Measurements from ENCODE around the gene IDI2.
"Not testable (repeated sequence)": the region's sequence is repeated elsewhere in the genome, so short reads cannot be mapped to it uniquely, and the experiment has no call there.

The IDI2 gene

DNA sequence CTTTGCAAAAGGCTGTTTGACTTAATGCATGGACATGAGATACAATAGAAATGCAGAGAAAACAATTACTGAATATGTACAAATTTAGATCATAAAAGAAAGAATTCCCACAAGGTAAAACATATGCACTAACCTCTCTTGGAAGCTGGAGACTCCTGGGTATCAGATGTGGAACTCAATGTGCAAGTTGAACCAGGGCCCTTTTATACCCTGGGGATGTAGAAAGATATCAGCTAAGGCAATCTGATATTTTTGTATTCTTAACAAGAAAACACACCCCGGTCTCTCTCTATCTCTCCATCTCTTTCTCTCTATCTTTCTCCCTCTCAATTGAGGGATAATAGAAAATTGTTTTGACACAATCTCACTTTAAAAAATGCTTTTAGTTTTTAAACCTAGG lies at the start of gene IDI2:
IDI2 (minus strand) TSS at position 177 of the 400 bp plus-strand sequence. CDS start 1,136 bp downstream, outside the sequence.
- DNase-seq (ENCODE audit: low read depth): no peak

DNA sequence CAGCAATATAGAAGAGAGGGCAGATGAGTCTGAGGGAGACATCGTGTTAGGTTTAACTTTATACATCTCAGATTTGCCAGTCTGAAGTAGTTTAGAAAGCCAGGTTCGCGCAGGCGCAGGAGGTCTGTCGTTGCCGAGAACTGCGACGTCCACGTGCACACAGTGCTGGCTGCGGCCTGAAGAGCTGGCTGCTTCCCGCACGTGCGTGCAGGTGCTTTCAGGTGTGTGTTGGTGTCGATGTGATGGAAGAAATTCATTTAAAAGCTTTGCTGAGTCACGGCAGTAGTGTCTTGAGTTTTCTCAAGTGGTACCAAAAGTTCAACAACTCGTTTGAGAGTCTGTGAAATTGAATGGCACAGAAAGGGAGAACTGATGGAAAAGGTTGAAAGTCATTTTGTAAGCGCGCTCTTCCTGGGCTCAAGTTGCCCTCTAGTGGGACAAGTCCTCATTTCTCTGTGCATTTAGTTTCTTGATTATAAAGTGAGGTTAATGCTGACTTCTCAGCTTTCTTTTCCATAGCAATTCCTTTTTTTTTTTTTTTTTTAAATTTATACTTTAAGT lies 49.2 kb upstream of the IDI2 start:
- no peak for DNase-seq (ENCODE audit: low read depth)

DNA sequence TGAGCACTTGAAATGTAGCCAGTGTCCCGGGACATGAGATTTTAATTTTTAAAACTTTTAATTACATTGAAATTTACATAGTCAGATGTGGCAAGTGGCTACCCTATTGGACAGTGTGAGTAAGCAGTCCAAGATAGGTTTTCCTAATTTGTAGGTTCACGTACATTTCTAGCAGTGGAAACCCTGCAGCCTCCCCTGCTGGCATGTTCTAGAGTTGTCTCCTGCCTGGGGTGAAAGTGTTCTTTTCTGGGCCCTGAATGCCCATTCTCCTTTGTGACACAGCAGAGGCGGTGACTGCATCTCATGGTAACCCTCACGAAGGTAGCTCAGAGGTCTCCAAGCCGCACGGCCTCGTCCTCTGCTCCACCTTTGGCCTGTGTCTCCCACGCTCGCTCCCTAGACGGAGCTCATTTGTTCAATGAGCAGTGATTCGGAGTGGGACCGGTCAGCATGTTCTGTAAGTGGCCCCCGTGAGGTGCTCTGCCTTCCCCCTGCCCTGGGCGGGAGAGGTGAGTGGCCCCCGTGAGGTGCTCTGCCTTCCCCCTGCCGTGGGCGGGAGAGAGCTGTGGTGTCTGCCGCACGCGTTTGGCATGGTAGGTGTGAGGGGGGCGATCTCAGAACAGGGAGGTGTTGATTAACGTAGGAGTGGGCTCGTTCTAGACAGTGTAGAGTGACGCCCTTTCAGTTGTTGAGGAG lies 48.5 kb upstream of the IDI2 start:
- no peak for DNase-seq (ENCODE audit: low read depth)

DNA sequence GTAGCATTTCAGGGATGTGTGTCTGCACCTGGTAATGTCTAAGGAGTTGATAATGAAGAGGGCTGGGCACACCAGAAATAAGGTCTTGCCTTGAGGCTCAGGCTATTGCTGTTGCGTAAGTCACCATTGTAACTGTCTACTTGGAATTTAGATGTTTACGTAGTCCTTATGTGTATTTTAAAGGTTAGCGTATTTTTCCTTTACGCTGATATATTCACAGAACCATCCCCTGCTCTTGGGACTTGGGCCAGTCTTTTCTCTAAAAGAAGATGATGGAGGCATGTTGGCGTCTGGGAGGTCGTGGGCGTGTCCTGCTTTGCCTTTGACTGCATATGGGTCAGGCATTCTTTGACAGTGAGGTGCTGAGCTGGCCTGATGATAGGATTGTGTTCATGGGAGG lies 45.3 kb upstream of the IDI2 start:
- DNase-seq (ENCODE audit: low read depth): no peak

DNA sequence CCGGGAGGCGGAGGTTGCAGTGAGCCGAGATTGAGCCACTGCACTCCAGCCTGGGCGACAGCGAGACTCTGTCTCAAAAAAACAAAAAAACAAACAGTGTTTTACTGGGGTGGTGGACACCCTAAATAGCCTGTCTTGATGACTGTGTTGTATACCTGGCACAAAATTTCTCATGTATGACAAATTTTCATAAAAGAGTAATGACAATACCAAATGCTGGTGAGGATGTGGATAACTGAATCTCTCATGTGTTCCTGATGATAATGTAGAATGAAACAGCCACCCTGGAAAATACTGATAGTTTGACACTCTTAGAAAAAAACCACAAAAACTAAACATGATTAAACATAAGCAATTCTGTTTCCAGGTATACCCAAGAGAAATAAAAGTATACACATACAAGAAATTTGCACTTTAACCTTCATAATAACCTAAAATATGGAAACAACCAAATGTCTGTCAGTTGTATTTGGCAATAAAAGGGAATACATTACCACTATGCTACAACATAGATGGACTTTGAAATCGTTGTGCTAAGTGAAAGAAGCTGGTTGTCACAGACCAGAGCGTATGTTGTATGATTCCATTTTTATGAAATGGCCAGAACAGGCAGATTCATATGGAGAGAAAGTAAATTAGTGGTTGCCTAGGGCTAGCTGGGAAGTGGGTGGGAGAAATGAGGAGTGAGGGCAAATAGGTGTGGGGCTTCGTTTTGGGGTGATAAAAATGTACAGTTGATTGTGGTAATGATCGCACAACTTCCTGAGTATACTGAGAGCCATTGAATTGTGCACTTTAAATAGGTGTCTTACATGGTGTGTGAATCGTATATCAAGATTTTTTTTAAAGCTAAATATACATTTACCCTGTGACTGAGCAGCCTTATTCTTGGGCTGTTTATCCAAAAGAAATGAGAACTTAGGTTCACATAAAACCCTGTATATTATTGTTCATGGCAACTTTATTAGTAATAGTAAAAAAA lies 43.0 kb upstream of the IDI2 start:
- no peak for DNase-seq (ENCODE audit: low read depth)

DNA sequence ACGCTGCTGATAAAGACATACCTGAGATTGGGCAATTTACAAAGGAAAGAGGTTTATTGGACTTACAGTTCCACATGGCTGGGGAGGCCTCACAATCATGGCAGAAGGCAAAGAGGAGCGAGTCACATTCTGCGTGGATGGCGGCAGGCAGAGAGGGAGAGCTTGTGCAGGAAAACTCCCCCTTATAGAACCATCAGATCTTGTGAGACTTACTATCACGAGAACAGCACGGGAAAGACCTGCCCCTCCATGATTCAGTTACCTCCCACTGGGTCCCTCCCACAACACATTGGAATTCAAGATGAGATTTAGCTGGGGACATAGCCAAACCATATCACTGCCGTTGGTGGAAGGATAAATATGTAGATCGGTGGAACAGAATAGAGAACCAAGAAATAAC lies 41.1 kb upstream of the IDI2 start:
- DNase-seq (ENCODE audit: low read depth): not testable (repeated sequence)

DNA sequence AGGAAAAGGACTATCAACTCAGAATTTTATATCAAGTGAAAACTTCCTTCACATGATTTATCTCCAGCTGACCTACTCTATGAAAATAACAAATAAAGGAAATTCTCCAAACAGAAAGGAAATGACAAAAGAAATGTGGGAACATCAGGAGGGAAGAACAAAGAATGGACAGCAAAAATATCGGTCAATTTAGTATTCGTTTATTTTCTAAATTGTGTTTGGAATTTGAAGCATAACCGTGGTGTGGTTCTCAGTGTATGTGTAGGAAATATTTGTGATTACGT lies 39.2 kb upstream of the IDI2 start:
- no peak for DNase-seq (ENCODE audit: low read depth)

DNA sequence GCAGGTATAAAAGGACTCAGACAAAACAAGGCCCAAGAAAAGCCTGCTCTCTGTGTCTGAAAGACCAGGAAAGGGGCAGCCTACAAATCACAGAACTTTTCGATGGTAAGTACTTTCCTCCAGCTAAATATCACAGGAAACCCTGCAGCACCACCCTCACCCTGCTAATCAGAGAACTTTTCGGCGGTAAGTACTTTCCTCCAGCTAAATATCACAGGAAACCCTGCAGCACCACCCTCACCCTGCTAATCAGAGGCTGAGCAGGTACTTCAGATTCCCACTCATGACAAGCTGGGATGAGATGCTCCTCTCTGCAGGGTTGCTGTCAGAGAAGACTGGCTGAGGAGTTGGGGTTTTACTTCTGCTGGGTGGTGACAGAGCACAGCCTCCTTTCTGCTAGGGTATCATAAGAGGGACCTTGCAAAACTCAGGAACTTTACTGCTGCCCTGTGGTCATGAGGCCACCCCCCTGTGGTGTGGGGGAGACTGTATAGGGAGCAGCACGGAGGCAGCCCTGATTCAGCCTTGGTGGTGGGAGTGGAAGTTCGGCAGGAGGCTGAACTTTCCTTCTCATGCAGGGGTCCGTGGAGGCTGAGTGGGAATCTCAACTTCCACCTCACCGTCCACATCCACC lies 37.7 kb upstream of the IDI2 start:
- DNase-seq (ENCODE audit: low read depth): no peak

DNA sequence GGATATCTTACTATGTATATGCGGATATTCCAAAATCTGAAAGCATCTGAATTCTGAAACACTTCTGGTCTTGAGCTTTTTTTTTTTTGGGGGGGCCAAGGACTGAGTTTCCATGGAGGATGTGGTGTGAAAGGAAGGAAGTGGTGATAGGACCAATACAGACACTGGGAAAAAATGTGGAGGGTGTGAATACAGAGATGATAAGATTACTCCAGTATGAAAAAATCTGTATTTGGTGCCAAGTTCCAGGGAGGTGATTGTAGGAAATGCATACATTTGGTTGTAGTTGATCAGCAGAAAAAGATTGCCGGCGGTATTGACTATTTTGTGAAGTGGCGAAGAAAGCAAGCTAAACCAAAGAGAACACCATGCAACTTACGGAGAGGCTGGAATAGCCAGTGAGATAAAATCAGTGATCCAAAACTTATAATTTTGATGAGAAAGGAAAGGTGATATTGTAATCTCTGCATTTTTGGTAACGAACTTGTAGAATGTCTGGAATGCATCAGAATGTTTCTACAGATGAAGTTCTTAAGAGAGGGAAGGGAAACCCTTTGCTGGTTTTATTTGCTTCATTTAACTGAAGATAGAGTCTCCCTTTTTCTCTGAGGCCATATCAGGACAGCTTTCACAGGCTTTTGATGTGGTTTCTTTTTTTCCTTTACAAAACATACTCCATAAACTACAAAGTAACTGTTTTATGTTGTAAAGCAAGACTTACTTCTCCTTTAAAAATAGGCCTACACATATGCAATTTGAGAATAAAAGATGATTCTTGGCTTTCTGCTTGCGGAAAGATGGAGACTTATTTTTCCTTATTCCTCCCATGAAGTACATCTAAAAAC lies 36.5 kb upstream of the IDI2 start:
- DNase-seq (ENCODE audit: low read depth): no peak

DNA sequence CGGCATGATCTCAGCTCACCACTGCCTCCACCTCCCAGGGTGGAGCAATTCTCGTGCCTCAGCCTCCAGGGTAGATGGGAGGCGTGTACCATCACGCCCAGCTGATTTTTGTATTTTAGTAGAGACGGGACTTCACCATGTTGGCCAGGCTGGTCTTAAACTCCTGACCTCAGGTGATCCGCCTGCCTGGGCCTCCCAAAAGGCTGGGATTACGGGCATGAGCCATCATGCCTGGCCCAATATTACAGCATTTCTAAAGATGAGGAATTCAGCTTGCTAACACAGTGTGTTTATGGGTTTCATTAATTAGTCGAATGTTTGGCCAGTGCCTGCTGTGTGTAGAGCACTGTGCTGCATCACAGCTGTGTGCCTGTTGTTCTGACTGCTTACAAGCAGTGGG lies 34.2 kb upstream of the IDI2 start:
- DNase-seq (ENCODE audit: low read depth): no peak

DNA sequence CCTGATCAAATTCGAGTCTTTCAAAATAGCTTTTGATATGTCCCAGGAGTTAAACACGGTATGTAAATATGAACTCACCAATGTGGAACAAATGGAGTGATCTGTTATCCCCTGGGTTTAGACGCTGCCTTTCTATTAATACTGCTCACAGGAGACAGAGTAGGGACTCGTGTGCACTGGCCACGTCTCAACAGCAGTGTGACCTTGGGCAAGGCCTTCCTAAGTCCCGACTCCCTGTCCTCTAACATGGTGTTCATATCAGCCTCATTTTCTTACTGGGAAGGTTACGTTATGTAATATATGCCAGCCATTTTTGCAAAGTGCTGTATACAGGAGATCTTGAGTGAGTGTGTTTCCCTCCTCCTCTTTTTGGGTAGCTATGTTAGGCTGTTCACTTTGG lies 32.4 kb upstream of the IDI2 start:
- no peak for DNase-seq (ENCODE audit: low read depth)

DNA sequence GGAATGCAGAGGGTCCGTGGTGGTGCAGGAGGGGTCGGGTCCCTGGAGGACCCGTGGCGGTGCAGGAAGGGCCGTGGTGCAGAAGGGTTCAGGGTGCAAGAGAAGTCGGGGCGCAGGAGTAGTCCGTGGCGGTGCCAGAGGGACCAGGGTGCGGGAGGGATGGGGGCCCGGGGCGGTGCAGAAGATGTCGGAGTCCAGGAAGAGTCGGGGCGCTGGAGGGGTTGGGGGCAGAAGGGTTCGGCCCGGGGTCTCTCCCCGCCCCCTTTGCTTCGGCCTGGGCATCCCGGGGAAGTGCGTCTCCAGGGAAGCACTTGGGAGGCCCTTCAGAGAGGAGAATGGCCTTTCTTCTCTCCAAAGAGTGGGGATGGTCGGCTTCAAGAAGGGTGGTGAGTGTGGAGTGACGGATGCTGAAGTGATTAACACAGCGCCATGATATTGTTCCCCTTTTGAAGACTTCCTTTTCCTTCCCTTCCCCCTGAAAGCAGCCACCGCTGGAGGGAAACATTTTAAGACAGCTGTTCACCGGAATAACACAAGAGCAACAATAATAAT lies 31.5 kb upstream of the IDI2 start:
- DNase-seq (ENCODE audit: low read depth): no peak

DNA sequence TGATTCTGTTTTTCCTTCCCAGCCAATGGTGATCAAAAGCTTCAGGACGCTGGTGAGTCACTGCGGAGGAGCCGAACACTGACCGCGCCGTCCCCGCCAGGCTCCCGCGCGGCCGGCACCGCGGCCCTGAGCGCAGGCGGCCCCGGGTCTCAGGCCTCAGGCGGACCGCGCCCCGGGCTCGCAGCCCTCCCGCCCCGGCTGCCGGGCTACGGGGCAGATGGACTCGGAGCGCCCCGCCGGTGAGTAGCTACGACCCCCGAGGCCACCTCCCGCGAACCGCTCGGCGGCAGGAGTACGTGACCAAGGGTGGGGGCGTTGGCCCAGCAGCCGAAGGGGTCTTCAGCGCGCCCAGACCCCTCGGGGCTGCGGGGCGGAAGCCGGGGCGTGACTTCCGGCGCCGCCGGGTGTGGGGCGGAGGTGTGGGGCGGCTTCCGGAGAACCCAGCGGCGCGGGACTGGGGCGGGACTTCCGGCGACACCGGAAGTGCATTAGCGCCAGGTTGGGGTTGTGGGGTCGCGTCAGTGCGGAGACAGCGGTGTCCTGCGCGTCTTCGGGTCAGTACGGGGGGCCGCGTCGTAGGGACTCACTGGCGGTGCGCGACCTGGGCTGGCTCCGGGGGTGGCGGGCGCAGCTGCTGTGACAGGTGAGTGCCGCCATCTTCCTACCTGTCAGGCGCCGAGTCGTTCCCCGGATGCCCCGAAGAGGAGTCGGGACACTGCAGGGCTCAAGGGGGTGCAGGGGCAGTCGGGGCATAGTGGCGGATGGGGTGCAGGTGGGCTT lies 30.9 kb upstream of the IDI2 start, which contains the start of gene WDR37:
WDR37 (plus strand) TSS at position 60 of the 780 bp plus-strand sequence. CDS start 15,771 bp downstream, outside the sequence.
- DNase-seq (ENCODE audit: low read depth): no peak

DNA sequence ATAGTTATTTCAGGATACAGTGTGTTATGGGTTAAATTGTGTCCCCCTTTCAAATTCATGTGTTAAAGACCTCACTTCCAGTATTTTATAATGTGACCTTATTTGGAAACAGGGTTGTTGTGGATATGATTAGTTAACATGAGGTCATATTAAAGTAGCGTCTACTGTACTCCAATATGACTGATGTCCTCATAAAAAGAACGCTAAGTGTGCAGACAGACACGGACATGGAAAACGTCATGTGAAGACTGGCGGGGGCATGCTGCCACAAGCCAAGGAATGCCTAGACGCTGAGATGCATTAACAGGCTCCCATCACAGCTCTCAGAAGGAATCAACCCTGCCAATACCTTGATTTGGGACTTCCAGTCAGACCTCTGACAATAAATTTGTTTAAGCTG lies 29.0 kb upstream of the IDI2 start:
- no peak for DNase-seq (ENCODE audit: low read depth)

DNA sequence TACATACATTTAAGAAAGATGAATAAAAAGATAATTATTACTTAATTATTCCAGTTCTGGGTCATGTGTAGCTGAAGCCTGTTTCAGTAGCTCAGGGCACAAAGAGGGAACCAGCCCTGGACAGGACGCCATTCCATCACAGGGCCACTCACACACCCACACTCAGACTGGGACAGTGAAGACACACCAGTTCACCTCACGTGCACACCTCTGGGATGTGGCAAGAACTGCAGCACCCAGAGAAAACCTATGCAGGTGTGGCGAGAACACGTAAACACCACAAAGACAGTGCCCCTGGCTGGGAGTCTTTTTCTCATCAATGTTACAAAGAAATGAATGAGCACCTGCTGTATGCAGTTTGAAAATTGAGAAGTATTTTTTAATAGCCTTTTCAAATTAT lies 24.9 kb upstream of the IDI2 start:
- no peak for DNase-seq (ENCODE audit: low read depth)

DNA sequence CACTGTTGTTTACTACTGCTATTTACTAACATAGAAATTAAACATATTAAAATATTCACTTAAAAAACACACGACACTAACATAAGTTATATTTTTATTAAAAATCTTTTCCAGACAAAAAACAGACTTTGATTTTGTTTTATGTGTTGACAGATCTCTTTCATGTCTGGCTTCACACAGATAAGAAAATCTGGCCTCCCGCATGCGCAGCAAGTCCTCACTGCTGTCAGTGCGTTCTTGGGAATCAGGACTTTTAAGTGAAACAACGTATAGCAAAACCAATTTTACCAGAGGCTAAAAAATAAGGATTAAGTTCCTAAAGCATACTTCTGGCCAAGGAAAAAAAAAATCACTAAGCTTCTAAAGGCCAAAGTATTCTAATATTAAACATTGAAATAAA lies 24.5 kb upstream of the IDI2 start:
- no peak for DNase-seq (ENCODE audit: low read depth)

DNA sequence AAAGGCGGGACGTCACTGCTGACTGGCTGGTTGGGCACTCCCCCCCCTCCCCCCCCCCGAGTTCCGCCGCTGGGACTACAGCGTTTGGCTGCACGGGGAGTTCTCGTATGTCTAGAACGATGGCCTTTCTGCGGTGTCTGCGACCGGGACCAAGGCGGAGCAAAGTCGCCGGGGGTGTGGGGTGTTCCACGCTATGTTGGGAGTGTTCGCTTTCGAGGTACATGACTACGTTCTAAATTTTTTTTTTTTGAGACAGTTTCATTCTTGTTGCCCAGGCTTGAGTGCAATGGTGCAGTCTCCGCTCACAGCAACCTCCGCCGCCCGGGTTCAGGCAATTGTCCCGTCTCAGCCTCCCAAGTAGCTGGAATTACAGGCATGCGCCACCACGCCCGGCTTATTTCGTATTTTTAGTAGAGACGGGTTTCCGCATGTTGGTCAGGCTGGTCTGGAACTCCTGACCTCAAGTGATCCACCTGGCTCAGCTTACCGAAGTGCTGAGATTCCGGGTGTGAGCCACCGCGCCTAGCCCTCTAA lies 23.8 kb upstream of the IDI2 start:
- no peak for DNase-seq (ENCODE audit: low read depth)

DNA sequence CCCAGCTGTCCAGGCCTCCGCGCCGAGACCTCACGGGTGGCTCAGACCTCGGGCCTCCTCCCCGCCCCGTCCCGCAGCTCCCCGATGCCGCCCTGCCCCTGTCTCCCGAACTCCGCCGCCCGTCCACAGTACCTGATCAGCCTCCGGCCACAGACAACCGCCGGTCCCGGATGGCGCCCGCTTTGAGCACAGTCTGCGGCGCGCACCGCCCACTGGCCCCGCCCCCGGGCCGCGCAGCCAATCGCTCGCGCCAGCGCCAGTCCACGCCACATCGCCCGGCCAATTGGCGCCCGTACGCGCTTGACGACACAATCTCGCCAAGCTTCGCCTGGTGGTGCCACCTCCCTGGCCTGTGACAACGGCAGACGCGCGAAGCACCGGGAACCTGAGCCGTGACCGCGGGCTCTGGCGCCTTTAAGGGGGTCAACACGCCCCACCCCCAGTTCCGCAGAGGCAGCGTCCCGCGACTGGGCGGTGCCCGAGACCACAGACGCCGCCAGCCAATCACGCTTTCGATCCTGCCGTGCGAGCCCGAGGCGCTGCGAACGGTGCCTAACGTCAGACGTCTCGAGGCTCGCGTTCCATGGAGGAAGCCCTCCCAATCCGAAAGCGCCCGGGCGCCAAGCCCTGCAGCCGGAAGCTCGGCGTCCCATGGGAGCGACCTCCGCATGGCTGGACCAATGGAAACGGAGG lies 23.2 kb upstream of the IDI2 start, which contains the start of gene IDI1:
IDI1 (minus strand) TSS at position 388 of the 693 bp plus-strand sequence; CDS start at position 272, 116 bp downstream.
- peak; percentile 72 for DNase-seq (ENCODE audit: low read depth)

DNA sequence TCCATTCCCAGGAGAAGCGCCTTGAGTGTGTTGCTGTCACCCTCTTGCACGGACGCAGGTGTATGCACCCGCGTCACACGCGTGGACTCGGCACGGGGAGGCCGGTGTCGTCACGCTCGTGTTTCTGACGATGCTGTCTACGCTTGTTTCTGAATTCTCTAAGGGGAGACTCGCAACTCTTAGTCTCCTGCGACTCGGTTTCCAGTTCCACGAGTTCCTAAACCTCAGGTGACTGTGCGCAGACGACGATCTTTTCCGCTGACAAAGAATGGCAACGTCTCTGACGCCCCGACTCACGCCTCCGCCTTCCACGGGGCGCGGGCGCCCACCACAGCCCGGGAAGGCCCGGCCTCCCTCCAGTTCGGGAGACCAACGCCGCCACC lies 22.7 kb upstream of the IDI2 start:
- no peak for DNase-seq (ENCODE audit: low read depth)

DNA sequence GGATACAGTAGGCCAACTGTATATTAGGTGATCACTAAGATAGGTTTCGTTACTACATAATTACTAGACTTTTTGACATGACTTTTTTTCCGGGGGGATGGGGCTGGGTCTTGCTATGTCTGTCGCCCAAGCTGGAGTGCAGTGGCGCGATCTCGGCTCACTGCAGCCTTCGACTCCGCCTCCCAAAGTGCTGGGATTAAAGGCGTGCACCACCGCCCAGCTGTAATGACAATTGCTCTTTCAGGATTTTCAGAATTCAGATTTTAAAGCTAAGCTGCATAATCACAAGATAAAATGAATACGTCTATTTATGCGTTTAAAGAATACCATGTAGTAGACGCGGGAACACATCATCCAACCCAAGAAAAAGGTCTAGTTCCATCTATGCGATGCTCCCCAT lies 22.3 kb upstream of the IDI2 start:
- no peak for DNase-seq (ENCODE audit: low read depth)

Data from HS-5 (cell line).